ENCODE measurements around the gene FITM1. TPM values are rescaled to one million over a fixed set of nuclear protein-coding genes. Genes with fewer than 3 reads are reported as not detected.

Gene FITM1
- total RNA-seq, 4 donors from 2014 or later = 0.68 TPM; not detected in 3

DNA sequence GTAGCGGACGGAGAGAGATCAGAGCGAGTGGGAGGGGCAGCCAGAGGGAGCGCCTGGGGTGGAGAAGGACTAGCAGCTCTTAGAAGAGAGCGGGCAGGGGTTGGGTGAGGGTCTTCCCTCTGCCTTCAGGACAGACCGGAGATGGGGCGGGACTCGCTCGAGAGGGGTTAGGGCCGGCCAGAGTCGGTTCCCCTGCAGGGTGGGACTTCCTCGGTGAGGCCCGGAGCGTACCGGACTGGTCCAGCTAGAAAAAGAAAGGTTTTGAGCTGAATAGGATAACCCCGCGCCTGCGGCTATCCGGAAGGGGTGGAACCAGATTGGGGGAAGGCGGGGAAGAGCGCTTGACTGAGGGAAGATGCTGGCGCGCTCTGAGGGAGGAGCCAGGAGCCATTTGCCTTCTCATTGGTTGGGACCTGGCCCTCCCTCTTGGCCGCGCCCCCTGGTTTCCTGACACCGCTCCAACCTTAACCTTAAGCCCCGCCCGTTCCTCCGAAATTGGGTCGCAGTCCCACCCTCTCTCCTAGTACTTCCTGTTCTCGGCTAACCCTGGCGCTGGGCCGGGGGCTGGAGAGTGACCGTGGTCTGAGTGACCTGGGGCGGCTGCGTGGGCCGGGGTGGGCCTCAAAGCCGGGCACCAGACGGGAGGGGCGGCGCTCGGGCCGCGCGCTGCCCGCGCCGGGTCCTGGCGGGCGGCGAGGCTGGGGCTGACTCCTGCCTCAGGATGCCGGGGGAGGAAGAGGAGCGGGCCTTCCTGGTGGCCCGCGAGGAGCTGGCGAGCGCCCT lies 16.7 kb downstream of the FITM1 start, which contains the start of gene RNF31:
Gene RNF31 (plus strand): TSS at position 521 of the 783 bp plus-strand sequence. CDS start 201 bp downstream, at position 722.
- TF ChIP-seq, protein P1, sequence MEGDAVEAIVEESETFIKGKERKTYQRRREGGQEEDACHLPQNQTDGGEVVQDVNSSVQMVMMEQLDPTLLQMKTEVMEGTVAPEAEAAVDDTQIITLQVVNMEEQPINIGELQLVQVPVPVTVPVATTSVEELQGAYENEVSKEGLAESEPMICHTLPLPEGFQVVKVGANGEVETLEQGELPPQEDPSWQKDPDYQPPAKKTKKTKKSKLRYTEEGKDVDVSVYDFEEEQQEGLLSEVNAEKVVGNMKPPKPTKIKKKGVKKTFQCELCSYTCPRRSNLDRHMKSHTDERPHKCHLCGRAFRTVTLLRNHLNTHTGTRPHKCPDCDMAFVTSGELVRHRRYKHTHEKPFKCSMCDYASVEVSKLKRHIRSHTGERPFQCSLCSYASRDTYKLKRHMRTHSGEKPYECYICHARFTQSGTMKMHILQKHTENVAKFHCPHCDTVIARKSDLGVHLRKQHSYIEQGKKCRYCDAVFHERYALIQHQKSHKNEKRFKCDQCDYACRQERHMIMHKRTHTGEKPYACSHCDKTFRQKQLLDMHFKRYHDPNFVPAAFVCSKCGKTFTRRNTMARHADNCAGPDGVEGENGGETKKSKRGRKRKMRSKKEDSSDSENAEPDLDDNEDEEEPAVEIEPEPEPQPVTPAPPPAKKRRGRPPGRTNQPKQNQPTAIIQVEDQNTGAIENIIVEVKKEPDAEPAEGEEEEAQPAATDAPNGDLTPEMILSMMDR (IDR thresholded peaks at IDR 0.05; ENCODE audit: low read depth) = no peak

DNA sequence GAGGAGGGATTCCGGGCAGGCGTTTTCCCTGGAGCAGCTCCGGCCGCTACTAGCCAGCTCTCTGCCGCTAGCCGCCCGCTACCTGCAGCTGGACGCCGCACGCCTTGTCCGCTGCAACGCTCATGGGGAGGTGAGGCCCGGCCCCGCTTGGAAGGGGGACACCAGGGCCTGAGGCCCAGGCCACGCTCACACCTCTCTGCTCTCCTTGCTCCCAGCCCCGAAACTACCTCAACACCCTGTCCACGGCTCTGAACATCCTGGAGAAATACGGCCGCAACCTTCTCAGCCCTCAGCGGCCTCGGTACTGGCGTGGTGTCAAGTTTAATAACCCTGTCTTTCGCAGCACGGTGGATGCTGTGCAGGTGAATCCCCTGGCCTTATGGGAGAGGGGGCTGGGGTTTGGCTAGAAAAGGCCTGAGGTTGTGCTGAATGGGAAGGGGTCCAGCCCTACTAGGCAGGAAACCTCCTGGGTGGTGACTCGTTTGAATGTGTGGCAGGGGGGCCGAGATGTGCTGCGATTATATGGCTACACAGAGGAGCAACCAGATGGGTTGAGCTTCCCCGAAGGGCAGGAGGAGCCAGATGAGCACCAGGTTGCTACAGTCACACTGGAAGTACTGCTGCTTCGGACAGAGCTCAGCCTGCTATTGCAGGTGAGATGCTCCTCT lies 17.4 kb downstream of the FITM1 start:
- TF ChIP-seq, protein P1 (IDR thresholded peaks at IDR 0.05; ENCODE audit: low read depth) = no peak

- TF ChIP-seq, protein P1 (IDR thresholded peaks at IDR 0.05; ENCODE audit: low read depth) = no peak
These were observed 19.0 kb downstream of the FITM1 start for GRCh38 chr14:24149302-24149969.

DNA sequence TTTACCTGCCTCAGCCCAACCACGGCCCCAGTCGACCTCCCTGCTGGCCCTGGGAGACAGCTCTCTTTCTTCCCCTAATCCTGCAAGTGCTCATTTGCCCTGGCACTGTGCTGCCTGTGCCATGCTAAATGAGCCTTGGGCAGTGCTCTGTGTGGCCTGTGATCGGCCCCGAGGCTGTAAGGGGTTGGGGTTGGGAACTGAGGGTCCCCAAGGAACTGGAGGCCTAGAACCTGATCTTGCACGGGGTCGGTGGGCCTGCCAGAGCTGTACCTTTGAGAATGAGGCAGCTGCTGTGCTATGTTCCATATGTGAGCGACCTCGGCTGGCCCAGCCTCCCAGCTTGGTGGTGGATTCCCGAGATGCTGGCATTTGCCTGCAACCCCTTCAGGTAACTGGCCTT lies 19.6 kb downstream of the FITM1 start:
- TF ChIP-seq, protein P1 (IDR thresholded peaks at IDR 0.05; ENCODE audit: low read depth) = no peak

DNA sequence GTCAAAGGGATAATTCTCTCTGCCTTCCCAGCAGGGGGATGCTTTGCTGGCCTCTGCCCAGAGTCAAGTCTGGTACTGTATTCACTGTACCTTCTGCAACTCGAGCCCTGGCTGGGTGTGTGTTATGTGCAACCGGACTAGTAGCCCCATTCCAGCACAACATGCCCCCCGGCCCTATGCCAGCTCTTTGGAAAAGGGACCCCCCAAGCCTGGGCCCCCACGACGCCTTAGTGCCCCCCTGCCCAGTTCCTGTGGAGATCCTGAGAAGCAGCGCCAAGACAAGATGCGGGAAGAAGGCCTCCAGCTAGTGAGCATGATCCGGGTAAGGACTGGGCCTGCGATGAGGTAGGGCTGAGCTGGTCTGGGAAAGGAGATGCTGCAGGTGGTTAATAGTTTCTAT lies 20.1 kb downstream of the FITM1 start:
- TF ChIP-seq, protein P1 (IDR thresholded peaks at IDR 0.05; ENCODE audit: low read depth) = no peak

DNA sequence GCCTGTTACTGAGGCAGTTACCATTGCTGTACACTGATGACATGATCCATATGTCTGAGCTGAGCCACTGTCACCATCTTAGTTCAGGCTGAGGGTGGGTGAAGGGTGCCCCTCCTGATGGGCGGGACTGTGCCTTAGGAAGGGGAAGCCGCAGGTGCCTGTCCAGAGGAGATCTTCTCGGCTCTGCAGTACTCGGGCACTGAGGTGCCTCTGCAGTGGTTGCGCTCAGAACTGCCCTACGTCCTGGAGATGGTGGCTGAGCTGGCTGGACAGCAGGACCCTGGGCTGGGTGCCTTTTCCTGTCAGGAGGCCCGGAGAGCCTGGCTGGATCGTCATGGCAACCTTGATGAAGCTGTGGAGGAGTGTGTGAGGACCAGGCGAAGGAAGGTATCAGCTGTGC lies 20.5 kb downstream of the FITM1 start:
- TF ChIP-seq, protein P1 (IDR thresholded peaks at IDR 0.05; ENCODE audit: low read depth) = no peak

All from subcutaneous adipose tissue (tissue), 4 donors.